ENCODE data around the gene CD109.

The CD109 gene

DNA sequence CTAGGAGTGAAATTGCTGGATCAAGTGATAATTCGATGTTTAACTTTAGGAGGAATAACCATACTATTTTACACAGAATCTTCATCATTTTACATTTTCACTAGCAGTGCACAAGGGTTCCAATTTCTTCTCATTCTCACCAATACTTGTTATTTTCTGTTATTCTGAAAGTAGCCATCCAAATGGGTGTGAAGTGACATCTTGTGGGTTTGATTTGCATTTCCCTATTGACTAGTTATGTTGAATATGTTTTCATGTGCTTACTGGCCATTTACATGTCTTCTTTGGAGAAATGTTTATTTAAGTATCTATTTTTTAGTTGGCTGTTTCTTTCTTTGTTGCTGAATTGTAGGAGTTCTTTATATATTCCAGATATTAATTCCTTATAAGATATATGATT lies 164.3 kb downstream of the CD109 start:
- no peak for DNase-seq (ENCODE audit: low read depth)

DNA sequence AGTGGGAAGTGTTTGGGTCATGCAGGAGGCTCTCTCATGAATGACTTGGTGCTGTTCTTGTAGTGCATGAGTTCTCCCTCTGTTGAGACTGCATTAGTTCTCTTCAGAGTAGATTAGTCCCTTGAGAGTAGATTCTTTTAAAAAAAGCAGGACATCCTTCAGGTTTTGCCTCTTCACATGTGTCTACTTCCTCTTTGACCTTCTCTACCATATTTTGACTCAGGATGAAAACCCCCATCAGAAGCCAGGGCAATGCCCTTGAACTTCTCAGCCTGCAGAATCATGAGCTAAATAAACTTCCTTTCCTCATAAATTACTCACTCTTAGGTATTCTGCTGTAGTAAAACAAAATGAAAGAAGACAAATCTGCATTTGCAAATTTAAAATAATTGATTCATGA lies 170.3 kb downstream of the CD109 start:
- no peak for DNase-seq (ENCODE audit: low read depth)

DNA sequence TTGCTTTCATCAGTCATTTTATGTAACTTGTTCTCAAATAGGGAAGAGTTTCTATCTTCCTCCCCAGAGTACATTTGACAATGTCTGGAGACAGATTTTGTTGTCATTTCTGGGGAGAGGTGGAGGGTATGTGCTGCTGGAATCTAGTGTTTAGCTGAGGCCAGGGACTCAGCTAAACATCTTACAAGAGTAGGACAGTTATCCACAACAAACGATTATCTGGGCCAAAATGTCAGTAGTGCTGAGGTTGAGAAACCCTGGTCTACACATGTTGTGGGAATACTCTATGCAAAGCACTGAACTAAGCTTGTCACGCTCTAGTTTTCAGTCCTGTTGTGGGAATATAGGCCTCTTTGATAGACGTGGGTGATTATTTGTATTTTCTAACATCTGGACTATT lies 171.4 kb downstream of the CD109 start:
- no peak for DNase-seq (ENCODE audit: low read depth)

DNA sequence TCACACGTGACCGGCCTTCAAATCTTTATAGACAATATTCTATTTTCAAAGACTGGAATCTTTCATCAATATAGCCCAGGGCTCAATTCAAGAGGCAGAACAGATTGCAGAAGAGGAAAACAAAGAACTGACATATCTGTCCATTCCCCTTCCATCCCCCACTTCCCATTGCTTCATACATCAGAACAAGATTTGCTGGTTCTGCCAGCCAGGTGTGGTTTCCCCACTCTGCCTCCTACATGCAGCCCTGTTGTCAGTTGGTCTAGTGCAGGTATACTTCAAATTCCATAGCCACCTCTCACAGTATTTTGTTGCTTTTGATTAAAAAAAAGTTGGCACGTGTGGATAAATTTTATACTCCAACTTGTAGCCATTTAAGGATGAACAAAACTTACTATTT lies 174.9 kb downstream of the CD109 start:
- DNase-seq (ENCODE audit: low read depth) = no peak

DNA sequence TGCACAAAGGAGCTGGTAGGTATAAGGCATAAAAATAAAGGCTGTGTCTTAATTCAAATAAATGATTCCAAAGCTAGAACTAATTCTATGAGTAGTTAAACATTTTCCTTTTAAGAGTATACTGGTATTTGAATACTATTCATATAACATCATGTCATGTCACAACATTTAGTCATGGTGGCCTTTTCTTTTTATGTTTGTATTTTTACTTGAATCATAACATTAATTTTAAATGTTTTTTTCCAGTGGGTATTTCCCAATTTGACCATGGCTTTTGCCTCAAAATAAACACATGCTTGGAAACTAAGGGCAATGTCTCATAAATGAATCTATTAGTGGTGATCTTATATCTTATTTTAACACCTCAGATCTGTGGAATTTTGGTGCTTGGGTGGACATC lies 177.1 kb downstream of the CD109 start:
- DNase-seq (ENCODE audit: low read depth) = no peak

All from HS-27A (cell line).